Left kidney (tissue), 2 donors: ENCODE results near the gene CCDC88C. TPM values are rescaled to one million over a fixed set of nuclear protein-coding genes. Genes with fewer than 3 reads are reported as not detected.

ENCODE experiments used
- DNase-seq: peaks from one replicate; pipeline ENCODE4 v3.0.0-alpha.2; 2013
- polyA plus RNA-seq: library from polyadenylated mRNA; unstranded; fragments of 120-200 nt; gene quantifications from one replicate; pipeline ENCODE4 v1.2.1, GENCODE V29; 2013; ENCODE audit not compliant: insufficient read length

The CCDC88C gene
- polyA plus RNA-seq, 1 donor, result 42.5 TPM

GRCh38 chr14:91348845-91349465 is 68.7 kb downstream of the CCDC88C start:
- no peak for DNase-seq

DNA sequence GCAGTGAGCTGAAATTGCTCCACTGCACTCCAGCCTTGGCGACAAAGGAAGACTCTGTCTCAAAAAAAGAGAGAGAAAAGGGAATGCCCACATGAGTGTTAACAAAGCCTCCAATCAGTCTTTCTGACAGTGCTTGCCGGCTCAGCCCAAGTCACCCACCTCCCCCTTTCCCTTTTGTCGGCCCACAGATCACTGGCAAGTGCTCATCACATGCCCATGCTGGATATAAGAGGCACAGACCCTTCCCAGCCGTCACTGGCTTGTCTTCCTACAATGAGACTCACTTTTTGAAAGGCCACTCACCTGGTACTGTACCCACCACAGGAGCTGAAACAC is 70.8 kb downstream of the CCDC88C start:
- no peak for DNase-seq

- no peak for DNase-seq
Measured at GRCh38 chr14:91344096-91344495, 73.5 kb downstream of the CCDC88C start.

GRCh38 chr14:91343051-91343450 is 74.6 kb downstream of the CCDC88C start:
- no peak for DNase-seq

DNA sequence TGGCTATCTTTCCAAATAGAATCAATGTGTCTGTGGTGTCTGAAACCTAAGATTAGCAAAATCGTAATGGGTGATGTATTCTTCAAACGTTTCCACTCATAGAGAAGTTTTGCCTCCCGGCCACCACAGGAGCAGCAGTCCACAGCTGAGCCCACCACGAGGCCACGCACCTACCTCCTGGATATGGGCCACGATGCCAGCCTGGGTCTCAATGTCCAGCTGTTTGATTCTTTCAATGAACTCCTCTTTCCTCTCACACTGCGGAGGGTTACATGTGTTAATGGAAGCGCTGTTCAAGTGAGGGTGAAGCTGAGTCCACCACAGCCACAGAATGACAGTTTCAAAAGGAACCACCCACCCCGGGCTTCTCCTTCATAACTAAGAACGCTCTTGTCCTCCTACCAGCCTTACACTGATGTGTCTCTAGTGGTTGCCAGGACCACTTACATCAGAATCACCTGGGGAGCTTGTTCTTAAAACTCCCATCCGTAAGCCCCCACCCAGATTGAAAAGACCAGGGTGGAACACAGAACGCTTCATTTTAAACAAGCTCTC is 75.3 kb downstream of the CCDC88C start:
- no peak for DNase-seq

GRCh38 chr14:91341751-91342154 is 75.9 kb downstream of the CCDC88C start:
- DNase-seq, result no peak

- DNase-seq, result no peak
Measured at GRCh38 chr14:91341334-91341733, 76.3 kb downstream of the CCDC88C start.

DNA sequence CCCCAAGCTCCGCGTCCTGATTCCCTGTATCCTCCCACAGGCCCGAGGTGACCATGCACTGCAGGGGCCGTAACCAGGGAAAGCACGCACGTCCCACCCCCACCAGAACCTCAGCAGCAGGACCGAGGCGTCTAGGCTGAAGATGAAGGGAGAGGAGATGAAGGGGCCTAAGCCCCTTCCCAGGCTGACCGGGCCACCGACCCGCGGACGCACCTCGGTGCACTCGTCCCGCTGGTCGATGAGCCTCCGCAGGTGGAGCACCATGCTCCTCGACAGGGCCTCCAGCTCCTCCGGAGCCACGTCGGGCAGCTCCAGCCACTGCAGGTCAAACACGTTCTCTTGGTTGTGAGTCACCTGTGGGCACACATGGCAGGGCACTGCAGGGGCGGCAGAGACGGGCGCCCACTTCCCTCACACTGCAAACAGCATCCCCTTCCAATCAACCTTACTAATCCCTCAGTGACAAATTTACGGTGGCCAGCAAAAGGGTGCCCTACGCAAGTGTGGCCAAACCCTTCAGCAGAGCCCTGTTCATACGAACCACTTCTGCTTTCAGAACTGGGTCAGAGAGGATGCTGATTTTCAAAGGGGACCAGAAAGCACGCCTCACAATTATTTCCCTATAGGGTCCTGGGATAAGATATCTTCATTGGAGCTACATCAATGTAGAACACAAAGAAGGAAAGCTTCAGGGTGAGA is 77.8 kb downstream of the CCDC88C start:
- no peak for DNase-seq

DNA sequence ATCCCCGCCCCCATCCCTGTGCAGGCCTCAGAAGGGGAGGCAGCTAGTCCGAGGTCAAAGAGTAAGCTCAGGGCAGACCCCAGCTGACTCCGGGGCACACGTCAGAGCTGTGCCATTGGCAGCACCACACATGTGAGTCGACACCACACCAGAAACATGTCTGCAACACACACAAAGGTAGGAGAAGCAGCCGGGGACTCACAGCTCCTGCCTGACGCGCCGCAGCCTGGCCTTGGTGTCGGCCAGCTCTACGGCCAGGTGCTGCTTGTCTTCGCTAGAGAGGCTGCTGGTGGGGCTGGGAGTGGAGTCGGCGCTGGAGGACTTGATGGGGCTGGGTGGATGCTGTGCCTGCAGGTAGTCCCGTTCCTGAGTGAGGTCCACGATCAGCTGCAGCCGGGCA is 78.5 kb downstream of the CCDC88C start:
- no peak for DNase-seq

DNA sequence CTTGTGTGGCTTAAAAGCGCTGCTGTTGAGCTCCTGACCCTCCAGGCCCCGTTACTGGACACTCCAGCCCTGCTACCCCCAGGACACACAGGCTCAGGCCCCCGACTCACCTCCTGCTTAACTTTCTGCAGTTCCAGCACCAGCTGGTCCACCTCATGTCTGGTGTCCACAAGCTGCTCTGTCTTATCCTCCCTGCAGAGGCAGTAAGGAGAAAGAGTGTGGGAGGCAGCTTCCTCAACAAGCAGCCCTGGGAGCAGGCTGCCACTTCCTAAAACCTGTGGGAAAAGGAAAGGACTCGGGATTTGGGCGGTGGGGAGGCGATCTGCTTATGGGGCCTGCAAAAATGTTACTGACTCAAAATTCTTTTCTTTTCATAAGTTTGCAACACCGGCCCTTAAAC is 79.2 kb downstream of the CCDC88C start:
- DNase-seq, result no peak

- DNase-seq, result no peak
Measured at GRCh38 chr14:91337699-91338335, 79.8 kb downstream of the CCDC88C start.

GRCh38 chr14:91336093-91336450 is 81.5 kb downstream of the CCDC88C start:
- no peak for DNase-seq

DNA sequence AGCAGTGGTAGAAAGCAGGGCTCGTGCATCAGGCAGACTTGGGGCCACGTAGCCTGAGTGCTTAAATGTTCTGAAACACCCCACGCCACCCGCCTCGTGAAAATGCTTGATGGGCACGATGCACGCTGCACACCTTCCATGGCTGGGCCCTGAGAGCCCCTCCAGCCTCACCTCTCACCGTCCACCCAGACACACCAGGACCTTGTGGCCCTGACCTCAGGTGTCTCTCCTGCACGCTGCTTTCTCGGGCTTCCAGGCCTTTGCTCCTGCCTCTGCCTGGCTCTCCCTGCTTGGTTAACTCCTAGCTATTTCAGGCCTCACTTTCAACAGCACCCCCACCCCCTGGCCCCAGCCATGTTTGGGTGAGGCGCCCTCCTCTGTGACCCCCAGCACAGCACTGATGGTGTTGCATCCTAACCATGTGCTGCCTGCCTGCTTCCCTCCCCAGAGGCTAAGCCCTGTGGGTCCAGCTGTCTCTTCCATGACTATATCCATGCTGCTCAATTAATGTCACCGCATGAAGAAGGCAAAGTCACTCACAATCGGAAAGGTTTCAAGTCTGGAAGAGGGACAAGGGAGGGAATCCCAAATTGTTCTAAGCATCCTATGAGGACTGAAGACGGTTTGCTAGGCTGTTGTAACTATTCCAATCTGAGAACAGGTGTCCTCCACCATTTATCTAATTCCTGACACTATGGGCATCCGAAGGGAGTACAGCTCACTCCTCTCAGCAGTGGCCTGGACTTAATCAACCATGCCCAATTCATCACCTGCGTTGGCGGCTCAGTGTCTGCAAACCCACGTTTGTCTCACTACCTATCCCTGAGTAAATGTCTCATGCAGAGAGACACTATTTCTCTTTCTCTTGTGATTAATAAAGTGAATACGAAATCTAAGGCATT is 82.2 kb downstream of the CCDC88C start:
- DNase-seq, result no peak

GRCh38 chr14:91333650-91334039 is 84.0 kb downstream of the CCDC88C start:
- no peak for DNase-seq

DNA sequence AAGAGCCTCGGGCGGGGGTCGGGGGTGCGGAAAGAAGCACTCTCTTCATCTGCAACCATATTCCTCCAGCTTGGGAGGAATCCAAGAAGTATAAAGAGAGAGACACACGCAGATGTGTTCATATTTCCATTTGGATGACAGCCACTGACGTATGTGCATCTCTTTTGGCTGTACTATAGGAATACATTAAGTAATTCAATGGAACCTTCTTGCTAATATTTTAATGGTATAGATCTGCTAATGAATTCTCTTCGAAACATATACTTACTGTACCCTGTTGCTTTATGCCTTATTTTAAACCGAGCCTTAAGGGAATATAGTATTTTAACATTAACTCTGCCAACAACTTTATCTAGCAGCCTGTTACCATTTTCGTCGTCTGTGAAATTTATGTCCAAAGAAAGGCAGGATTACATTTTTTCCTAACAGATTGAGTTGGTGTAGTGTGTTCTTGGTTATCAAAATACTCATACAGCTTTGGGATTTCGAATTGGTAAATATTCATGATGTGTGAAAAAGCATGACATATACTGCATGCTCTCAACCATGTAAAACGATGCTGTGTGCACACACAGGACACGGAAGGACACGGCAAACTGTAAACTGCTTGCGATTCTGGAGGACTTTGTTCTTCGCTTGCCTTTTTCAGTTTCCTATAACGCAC is 84.5 kb downstream of the CCDC88C start:
- no peak for DNase-seq

GRCh38 chr14:91332171-91332985 is 85.2 kb downstream of the CCDC88C start:
- DNase-seq, result no peak

- DNase-seq, result no peak
Measured at GRCh38 chr14:91331721-91332120, 85.9 kb downstream of the CCDC88C start.

DNA sequence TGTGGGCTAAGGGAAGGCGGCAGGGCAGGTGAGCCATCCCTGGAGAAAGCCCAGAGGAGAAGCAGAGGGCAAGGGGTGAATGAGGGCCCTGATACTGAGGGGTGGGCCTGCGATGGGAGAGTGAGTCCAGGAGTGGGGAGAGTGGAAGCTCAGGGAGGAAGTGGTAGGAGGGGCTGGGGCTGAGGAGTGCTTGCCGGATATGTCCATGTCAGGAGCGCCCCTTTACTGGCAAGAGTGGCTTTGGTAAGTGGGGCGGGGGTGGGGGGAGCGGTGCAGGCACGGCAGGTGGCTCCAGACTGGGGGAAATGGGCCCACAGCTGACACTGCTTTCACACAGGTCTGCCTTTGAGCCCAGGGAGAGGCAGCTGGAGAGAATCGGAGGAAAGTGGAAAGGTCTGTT is 86.8 kb downstream of the CCDC88C start:
- no peak for DNase-seq

- no peak for DNase-seq
Measured at GRCh38 chr14:91330096-91330696, 87.4 kb downstream of the CCDC88C start.

GRCh38 chr14:91329486-91330014 is 88.1 kb downstream of the CCDC88C start:
- DNase-seq, result no peak
